Stimulated activated CD4-positive, alpha-beta T cell treated with anti-CD3 and anti-CD28 coated beads, Interleukin-2, amount 100 ng/mL, for 24 hours (primary cell): ENCODE measurements around the gene MSI2.

ENCODE experiments used
- DNase-seq, 2 donors: peaks; one replicate each; pipeline ENCODE4 v3.0.0-alpha.2; 2020

MSI2 gene

DNA sequence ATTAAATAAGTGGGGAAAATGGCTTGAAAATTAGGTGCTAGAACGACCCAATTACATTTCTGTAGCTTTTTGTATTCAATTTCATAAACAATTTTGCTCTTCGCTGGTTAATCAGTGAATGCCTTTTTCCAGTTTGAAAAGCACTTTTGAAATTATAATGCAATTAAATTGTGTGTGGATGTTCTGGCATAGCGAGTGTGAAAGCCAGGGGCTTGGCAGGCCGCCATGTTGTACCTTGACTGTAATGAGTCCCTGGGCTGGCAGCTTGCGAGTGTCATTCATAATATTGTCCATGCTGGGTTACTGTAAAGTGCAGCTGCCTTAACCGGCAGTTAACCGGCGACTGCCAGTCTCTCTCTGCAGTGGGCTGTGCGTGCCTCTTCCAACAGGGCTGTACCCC is 310.9 kb downstream of the MSI2 start:
- DNase-seq = no peak

DNA sequence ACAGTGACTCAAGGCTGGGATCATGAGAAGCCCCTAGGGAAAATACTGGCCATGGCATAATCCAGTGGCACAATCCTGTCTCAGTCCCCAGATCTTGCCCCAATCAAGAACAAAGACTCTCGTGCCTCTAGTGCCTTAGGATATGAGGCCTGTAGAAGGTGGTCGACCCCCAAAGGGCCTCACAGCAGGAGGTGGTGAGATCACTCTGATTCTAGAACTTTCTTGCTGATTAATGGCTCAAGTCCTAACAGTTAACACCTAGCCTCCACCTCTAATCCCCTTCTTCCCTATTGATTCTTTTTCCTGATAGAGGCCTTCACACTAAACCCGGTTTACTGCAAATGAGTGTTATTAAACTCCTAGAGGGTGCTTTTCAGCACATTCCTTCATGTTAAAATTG is 312.0 kb downstream of the MSI2 start:
- no peak for DNase-seq

DNA sequence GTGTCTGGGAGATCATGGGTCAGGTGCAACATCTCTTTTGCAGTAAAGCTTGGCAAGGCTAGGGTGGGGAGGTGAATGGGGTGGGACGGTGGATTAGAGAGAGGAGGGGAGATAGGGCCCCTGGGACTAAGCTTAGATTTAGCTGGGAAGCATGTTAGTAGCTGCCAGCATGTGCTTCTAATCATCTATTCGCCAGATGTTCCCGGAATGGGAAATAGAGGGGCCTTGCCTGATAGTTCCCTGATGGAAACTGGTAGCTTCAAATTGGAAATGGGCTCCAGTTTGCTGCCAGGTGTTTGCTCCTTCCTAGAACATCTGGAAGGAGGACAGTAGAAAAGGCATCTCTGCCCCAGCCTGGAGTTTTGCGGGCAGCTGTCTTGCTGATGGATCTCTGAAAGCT is 312.7 kb downstream of the MSI2 start:
- no peak for DNase-seq

DNA sequence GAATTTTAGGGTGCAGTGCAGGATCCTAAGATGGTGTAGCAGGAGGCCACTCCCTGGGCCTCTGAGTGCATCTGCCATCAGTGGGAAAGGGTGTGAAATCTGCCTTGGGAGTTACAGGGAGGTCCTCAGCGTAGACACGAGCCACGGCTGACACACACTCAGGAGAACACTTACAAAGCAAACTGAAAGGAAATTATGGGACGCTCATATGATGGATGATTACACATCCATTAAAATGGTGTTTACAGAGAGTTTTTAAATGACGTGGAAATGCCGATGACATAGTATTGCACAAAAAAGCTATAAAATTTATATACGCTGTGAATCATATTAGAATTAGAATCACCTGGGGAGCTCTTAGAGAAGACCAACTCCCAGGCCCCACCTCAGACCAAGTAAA is 313.5 kb downstream of the MSI2 start:
- no peak for DNase-seq

DNA sequence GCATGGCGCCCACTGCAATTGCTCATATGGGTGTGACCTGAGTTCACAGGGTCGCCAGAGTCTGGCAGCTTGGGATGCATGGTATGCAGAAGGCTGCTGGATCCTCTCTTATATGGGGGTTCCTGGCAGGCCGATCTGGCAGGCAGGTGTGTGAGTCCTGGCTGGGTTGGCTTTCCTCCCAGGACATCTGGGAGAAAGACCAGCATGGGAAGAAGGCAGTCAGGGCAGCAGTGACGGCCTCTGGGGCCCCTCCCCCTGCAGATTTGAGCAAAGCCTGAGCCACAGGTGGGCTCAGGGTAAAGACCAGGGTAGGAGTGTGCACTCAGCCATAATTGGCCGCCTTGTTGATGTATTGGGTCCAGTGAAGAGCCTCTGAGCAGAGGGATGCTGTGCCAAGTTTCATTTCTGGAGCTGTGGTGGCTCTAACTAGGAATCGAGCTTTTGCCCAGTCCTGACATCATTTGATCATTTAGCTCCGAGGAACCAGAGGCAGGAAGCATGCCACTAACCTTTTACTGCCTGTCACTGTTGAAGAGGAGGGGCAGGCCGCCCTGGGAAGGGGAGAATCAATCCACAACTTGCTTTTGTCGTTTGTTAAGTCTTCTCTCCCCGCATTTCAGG is 314.5 kb downstream of the MSI2 start:
- DNase-seq = no peak

DNA sequence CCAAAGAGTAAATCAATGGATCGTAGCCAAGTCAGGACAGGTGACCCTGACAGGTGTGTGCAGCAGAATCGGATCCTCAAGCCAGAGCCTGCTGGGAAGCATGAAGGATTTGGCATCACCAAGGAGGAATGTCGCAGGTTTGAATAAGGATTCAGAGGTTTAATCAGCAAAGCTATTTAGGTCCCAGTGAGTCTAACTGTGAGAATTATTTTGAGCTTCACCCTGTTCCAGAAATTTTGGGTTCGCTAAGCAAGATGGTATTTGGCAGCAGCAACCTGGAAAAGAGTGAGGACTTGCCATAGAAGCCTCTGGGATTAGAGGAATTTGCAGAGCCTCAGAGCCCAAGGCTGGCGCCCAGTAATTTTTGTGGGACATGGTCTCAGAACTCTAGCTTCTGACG is 315.7 kb downstream of the MSI2 start:
- DNase-seq = no peak

- no peak for DNase-seq
Observed at GRCh38 chr17:57572600-57572999, 316.3 kb downstream of the MSI2 start.

DNA sequence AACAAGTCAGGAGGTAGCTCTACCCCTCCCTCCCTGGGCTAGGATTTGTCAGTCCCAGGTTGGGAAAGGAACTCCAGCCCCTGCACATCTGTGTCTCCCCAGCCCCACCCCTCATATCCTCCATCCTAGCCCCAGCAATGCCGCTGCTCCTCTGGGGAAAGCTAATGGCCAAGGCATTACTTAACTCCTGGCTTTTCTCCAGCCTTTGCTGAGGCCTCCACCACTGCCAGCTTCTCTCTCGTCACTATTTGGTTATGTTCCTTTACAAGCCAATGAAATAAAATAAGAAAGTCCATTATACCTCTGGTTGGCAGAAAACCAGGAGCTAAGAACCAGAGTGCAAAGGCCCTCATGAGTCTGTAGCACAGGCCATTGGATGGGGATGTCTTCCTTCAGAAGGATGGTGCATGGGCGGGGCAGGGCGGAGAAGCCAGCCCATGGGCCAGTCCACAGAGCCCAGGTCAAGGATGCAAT is 317.8 kb downstream of the MSI2 start:
- DNase-seq = no peak

GRCh38 chr17:57576744-57577143 is 320.4 kb downstream of the MSI2 start:
- no peak for DNase-seq

GRCh38 chr17:57577751-57578607 is 321.7 kb downstream of the MSI2 start:
- DNase-seq = no peak

DNA sequence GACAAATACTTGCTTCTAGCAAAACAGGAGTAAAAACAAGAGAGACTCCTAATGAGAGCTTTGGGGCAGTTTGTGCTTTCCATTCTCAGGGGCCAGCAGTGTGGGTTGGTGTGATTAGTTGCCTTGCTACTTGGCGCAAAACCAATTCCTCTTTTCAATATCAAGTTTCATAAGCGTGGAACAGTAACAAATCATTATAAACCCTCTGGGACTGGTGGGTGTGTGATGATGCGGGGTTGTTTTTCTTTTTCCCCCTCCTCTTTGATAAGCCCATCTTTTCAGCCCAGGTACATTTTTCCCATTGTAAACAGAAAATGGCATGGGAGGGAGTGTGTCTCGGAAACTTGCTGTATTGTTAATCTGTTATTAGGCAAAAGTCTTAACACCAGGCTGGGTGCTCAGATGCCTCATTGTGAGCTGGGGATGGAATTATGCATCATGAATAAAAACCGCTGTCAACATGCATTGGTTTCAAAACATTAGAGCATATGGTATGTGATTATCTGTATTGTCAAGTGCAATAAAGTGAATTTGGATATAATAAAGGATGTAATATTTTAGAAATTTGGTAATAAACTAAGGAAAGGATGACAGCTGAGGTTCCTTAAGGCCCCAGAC is 322.4 kb downstream of the MSI2 start:
- no peak for DNase-seq

GRCh38 chr17:57579245-57579644 is 322.9 kb downstream of the MSI2 start:
- DNase-seq = no peak

DNA sequence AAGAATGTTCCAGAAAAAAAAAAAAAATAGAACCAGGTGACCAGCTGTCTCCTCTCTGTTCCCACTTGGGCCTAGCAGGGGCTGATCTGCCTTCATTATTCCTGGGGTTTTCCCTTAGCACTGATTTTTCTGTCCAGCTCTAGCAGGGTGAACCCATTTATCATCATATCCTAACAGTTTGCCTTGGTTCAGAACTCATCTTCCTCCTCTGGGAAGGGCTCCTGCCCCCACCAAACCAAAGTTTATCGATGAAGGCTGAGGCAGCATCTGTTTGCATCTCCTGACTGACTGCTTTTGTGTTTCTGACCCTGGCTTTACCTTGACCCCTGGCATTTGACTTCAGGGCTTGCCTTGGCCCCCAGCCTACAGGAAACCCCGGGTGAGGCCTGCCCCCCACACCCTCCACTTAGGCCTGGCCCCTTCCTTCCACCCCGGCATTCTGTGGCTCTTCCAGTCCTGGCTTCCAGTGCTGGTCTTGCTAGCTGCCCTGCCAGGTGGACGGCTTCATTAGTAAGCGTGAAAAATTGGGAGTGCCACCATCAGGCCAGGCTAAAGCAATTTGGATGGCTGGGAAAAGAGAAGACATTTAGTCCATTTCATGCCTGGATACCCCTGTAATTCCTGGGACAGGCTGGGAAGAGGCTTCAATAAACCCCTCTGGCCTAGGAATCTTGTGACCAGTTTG is 323.9 kb downstream of the MSI2 start:
- no peak for DNase-seq

- DNase-seq = no peak
Observed at GRCh38 chr17:57582881-57583756, 326.8 kb downstream of the MSI2 start.

- DNase-seq = no peak
Observed at GRCh38 chr17:57584050-57584551, 327.8 kb downstream of the MSI2 start.

- no peak for DNase-seq
Observed at GRCh38 chr17:57585341-57586195, 329.2 kb downstream of the MSI2 start.

DNA sequence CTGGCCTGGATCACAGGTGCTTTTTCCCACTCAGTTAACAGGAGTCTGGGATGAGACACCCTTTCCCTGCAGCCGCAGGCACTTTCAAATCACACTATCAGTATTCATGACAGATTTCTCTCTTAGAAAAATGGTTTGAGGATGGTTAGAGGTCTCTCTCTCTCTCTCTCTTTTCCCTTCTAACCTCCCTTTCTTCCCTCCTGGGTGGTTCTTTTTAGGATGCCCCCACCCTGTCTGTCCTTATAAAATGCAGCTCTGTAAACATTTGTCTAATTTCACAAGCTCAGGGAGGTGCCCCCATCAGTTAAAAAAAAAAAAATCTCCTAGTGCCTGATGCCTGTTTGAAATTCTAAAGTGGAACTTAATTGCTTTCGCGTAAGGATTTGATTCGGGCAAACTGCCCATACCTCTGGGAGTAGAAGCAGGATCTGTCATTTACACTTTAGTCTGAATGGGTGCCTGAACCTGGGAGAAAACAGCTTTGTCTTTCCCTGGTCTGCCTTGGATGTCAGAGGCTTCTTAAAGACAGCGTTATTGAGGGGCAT is 329.9 kb downstream of the MSI2 start:
- no peak for DNase-seq

DNA sequence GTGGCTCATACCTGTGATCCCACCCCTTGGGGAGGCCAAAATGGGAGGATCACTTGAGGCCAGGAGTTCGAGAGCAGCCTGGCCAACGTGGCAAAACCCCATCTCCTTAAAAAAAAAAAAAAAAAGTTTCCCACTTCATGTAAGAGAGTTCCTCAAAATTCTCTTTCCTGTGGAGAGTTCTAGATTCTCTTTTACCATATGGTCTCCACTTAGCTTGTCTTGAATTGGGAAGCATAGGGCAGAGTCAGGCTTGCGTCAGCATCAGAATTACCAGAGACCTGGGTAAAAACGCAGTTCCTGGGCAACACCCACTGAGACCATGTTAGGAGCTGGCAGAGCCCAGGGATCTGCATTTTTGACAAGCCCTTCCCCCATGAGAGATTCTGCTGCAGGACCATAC is 330.4 kb downstream of the MSI2 start:
- DNase-seq = no peak

- no peak for DNase-seq
Observed at GRCh38 chr17:57587193-57587969, 331.1 kb downstream of the MSI2 start.

GRCh38 chr17:57588086-57588485 is 331.8 kb downstream of the MSI2 start:
- no peak for DNase-seq
